ENCODE data around the gene UNC5CL. TPM values are rescaled to one million over a fixed set of nuclear protein-coding genes. Genes with fewer than 3 reads are reported as not detected.

The UNC5CL gene
- total RNA-seq, 1 donor from 2014 or later: 1.6 TPM

DNA sequence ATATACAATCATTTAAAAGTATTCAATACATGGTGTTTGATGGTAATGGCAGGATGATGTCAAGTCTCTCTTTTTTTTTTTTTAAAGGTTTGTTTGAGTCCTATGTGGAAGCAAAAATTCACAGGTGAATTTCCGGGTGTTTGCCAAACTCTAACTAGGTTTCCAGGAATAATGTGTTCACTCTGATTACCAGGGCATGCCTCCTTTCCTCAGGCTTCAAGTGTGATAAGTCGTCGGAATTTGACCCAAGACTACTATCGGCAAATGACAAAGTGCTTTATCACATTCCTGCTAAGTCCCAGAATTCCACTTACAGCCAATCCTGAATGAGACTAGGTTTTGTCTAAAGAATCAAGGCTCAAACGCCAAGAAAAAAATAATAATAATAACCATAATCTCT lies 25.8 kb upstream of the UNC5CL start:
- DNase-seq (ENCODE audit: low spot score): no peak

DNA sequence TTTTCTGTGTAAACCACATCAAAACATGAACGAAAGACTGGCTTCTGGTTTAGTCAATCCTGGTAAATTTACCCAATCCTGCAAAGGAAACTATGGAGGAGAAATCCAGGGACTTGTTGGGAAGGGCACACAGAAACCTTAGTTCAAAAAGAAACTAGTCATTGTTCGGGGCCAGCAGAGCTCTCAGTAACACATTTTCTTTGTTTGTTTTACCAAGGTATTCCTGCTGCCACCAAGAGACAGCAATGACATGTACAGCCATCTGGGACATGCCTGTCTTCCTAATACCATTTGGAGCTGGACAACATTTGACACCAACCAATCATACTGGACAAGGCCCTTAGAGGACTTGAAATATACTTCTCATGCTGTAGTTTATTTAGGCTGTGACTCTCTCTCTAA lies 24.9 kb upstream of the UNC5CL start:
- DNase-seq (ENCODE audit: low spot score): no peak

DNA sequence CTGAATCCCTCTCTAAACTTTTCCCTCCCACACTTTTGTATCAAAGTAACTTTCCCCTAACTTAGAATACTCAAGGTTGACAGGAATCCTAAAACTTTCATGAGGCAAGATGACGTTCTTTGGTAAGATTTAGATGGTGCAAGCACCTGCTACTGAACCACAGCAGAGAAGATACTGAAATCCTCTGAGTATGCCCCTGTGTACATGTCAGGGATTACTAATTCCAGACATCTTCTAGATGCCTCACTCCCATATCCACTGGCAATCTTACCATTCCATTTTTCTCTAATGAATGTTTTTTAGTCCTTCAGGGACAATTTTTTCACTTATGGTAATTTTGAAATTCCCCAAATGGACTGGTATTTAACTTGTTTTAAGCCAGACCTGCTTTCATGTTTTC lies 23.0 kb upstream of the UNC5CL start:
- DNase-seq (ENCODE audit: low spot score): no peak

DNA sequence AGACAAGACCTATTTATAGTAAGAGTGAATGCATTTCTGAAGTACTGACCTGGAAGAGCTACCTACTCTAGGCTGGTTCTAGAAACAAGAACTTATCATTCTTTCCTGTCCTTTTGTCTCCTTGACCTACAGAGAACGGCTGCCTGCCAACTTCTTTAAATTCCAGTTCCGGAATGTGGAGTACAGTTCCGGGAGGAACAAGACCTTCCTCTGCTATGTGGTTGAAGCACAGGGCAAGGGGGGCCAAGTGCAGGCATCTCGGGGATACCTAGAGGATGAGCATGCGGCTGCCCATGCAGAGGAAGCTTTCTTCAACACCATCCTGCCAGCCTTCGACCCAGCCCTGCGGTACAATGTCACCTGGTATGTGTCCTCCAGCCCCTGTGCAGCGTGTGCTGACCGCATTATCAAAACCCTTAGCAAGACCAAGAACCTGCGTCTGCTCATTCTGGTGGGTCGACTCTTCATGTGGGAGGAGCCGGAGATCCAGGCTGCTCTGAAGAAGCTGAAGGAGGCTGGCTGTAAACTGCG lies 22.2 kb upstream of the UNC5CL start:
- no peak for DNase-seq (ENCODE audit: low spot score)

DNA sequence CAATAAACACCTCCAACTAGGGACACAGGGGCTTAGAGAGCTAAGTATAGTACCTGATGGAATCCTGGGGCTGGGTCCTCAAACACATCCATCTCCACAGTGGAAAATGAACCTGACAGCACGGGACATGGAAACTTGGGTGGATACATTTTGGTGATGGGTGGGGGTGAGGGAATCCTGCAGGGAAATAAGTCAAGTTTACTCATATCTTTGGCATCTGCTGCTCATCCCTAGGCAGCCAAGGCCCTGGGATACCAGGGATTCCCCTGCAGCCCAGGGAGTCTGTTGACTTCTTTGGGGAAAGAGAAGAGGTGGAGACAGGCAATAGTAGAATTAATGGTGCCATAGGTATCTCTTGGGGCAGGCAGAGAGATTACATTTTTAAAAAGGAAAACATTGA lies 20.5 kb upstream of the UNC5CL start:
- DNase-seq (ENCODE audit: low spot score): no peak

DNA sequence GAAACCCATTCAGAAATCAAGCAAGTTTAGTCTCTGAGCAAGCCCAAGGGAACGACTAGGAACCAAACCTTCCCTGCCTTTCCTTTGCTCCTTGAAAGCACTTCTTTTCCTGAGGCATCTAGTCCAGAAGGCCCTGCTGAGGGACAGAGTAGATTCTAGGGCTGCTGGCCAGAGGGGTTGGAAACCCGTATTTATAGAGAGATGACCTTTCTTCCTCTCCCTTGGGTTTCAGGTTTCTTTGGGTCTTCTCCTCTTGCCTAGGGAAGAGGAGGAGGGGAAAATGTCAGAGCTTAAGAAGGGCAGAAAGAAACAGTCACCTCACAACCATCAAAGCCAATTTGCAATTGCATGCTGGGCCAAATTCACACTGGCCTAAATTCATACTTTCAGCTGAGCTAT lies 19.8 kb upstream of the UNC5CL start:
- DNase-seq (ENCODE audit: low spot score): no peak

DNA sequence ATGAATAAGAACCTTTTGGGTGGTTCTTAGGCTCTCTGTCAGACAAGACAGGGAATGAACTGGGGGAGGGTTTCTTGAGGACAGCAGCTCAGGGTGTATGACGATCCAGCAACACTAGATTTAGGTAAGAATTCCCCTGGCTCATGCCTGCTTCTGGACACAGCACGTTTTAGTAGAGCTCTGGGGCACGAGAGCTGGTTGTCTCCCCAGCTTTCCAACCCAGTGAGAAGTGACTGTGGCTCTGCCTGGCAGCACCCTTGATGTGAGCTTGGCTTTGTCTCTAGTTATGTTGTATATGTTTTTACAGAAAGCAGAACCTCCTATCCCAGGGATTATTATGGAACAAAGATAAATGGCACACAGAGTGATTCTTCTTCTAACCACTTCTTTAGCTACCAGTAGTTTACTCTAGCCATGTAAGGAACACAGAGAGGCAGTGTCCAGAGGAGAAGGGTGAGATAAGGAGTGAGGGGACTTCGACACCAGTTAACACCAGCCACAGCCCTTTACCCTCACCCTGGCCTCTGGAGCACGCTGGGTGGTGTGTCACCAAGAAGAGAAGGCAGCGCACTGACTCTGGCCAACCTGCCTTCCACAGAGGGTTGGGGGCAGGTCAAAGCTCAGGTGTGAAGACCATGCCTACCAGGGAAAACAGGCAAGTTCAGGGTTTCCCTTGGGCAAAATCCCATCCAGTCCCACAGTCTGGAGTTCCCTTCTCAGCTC lies 17.9 kb upstream of the UNC5CL start:
- no peak for DNase-seq (ENCODE audit: low spot score)

DNA sequence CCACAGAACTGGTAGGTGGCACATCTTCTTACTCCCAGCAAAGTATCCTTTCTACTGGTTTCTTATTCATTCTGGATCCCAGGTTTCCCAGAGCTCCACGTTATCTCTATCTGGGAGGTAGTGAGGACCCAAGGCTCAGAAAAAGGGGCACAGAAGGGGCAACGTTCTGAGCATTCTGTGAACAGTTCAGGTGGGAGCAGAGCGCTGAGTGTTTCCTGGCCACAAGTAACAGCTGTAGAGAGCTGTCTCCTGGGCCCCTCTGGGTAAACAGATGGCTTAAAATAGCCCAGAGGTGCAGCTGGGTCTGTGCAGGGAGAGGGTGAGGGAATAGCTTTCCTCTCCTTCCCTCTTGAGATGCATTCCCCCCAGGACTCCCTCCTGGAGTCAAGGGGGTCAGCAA lies 16.1 kb upstream of the UNC5CL start:
- no peak for DNase-seq (ENCODE audit: low spot score)

DNA sequence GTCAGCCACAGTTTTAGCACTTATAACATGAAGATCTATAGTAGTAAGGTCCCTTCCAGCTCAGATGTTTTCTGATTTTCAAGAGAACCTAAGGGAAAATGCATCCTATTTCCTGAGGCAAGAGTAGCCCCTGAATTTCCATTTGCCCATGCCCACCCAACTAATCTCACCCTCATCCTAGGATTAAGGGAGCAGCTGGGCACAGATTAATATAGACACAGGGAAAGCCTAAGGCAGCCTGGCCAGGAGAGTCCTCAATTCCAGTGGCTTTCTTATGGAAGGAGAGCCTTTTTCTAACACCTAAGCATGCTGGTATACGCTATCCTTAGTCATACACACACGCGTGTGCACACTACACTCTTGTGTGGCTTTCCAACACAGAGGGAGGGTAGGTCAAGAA lies 15.5 kb upstream of the UNC5CL start:
- no peak for DNase-seq (ENCODE audit: low spot score)

DNA sequence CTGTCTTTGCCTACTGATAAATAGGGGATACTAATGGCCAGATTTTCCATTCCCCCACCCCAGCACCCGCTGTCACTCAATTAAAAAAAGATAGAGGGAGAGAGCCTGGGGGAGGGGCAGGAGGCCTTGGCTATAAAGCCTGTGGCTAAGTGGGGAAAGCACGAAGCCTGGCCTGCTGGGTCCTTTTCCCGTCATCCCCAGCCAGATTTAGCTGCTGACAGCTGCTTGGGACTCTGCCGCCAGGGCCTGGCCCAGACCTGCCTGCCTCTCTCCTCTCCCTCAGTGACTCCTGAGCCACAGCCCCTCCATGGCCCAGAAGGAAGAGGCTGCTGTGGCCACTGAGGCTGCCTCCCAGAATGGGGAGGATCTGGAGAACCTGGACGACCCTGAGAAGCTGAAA lies 14.0 kb upstream of the UNC5CL start, which contains the start of gene APOBEC2:
APOBEC2 (plus strand) TSS at position 162 of the 400 bp plus-strand sequence; CDS start at position 308, 146 bp downstream.
- DNase-seq (ENCODE audit: low spot score): no peak

DNA sequence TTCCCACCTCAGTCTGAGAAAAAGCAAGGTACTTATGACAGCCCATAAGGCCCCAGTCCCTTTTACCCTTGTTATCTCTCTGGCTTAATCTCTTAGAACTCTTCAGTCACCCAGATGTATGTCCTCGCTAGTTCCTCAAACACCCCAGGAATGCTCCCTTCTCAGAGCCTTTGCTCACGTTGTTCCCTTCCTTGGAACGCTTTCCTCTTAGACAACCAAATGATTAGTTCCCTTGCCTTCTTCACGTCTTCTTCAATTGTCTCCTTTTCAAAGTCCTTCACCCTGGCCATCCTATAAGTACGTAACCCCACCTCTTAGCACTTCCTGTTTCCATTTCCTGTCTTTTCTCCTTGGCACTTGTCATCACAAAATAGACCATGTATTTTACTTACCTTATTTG lies 12.9 kb upstream of the UNC5CL start:
- no peak for DNase-seq (ENCODE audit: low spot score)

DNA sequence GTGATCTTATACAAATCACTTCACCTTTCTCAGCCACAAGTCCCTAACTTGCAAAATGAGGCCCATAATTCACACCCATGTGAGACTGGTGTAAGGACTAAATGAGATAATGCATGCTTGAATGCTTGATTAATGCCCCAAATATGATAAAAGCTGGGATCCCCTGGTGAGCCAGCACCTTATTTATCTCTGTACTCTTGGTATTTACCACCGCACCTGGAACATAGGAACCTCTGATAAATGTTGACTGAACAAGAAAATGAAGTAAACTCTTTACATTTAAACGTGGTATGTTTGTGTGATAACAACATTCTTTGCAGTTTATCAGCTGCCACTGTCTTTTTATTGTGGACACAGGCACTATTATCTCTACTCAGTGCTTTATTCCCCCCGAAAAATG lies 11.5 kb upstream of the UNC5CL start:
- no peak for DNase-seq (ENCODE audit: low spot score)

DNA sequence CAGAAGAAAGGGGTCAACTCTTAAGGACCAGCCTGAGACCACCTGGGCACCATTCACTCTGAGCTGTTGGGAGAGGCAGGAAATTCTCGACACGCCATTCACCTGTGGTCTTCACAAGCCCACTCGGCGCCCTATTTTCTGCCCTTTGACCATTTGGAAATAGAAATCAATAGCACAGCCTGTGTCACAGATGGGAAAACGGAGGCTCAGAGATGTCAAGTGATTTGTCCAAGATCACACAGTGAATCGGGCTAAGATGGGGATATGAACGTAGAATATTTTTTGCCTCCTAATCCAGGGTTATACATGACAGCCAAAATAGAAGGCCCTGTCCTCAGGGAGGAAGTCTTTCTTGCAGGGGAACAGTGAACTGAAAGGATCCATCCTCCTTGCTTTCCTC lies 10.9 kb upstream of the UNC5CL start:
- no peak for DNase-seq (ENCODE audit: low spot score)

DNA sequence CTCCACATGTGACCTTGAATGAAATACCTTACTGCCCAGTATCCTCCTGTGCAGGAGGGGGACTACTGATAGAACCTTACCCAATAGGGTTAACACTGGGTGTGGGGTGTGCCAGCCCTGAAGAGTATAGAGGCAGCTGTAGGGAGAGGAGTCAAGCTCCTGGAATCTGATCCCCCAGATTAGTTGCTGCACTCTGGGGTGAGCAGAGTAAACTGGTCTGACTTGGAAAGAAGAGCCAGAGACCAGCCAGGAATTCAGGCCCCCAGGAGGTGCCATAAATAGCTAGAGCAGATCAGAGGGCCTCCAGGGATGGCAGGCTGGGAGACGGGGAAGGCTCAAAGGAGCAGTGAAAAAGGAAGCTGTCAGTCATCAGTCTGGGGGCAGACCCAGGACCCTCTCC lies 10.5 kb upstream of the UNC5CL start:
- no peak for DNase-seq (ENCODE audit: low spot score)

DNA sequence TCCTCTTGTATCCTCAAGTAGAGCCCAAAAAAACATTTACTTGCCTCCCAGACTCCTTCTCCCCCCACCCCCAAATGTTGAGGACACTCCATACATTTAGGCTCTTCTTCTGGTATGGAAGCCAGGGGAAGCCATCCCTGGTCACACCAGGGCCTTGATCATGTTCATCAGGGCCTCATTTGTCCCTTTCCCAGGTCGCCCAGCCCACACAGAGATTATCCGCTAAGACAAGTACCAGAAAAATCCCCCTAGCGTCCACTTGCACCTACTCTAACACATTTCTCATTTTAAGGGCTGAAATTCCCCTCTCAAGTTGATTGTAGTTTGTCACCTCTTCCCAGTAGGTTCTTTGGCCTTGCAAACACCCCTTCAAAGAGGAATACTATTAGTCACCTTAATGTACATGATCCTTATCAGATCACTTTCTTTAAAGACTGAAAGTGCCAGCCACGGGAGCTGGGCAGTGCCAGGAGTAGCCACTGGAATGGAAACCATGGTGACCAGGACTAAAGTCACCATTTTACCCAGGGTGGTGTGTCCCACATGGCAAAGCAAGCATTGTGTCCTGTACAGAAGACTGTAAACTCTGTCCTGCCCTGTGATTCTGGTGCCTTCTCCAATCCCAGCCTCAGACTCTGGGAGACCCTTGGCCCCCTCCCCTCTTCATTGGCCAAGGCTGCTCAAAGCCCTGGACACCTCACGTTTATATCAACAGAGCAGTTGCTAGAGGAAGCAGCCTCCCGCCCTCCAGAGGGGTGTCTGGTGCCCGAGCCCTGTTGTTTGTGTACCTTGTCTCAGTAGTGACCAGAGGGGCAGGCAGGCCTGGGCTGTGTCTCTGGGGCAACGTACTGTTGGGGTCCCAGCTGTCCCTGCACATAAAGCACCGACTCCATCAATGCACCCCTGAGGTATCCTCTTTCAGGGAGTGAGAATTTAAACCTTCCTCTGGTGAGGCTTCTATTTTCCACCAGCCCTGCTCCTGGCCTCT lies 9.0 kb upstream of the UNC5CL start:
- DNase-seq (ENCODE audit: low spot score): no peak

DNA sequence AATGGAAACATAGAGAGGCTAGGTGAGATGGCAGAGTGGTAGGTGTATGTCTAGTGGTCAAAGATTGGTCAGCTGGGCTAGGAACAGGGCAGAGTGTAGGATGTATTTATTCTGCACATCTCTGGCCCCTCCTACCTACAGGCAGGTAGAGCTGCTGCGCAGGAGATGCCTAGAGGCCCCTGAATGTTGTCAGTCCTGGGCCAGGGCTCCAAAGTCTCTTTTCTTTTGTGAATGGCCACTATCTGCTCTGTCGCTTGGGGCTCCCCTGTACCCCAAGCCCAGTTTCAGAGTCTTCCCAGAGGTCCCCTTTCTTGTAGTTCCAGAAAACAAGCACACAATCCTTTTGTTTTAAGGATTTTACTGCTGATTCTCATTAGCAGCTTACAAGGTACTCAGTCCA lies 8.3 kb upstream of the UNC5CL start:
- no peak for DNase-seq (ENCODE audit: low spot score)

DNA sequence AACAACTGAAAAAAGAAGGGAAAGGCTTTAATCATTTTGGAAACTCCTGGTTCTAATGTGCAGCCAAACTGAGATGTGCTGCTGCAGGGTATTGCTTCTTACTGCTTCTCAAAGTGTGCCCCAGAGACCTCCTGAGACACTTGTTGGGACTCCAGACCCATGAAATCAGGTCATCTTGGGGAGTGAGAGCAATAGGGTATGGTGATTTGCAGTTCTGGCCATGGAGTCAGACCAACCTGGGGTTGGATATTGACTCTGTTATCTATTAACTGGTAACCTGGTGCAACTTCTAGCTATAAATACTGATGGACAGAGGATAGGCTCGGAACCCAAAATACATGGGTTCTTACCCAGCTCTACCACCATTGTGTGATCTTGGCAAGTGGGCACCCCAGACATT lies 7.1 kb upstream of the UNC5CL start:
- no peak for DNase-seq (ENCODE audit: low spot score)

DNA sequence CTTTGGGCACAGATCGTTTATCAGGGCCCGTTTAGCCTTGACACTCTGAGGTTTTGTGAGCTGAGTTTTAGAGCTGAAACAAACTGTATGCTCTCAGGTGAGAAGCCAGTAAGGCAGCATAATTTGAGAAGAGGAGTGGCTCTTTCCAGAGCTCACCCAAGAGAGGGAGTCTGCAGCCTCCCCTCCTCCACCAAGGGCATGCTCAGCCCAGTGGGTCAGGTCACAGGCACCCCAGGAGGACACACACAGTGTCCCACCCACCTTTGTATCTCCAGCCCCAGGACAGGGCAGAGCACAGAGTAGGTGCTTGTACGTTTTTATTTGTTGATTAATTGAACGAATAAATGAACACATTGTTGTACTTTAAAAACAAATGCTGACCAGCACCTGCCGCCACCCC lies 6.6 kb upstream of the UNC5CL start:
- no peak for DNase-seq (ENCODE audit: low spot score)

DNA sequence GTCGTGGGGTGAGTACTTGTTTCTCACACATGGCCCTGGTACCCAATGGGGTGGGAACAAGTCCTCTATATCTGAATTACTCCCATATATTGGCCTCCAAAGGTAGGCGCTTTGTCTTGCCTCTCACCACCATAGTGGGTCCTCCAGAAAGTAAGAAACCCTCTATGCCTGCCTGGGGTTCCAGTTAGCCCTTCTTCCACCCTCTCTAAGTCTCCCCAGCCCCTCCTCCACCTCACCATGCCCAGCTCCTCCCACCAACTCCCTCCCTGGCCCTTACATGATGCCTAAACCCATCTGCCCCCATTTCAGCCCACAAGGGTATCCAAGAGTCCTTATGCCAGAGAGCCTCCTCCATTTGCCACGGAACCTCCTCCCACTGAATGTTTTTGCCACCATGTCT lies 4.1 kb upstream of the UNC5CL start:
- no peak for DNase-seq (ENCODE audit: low spot score)

DNA sequence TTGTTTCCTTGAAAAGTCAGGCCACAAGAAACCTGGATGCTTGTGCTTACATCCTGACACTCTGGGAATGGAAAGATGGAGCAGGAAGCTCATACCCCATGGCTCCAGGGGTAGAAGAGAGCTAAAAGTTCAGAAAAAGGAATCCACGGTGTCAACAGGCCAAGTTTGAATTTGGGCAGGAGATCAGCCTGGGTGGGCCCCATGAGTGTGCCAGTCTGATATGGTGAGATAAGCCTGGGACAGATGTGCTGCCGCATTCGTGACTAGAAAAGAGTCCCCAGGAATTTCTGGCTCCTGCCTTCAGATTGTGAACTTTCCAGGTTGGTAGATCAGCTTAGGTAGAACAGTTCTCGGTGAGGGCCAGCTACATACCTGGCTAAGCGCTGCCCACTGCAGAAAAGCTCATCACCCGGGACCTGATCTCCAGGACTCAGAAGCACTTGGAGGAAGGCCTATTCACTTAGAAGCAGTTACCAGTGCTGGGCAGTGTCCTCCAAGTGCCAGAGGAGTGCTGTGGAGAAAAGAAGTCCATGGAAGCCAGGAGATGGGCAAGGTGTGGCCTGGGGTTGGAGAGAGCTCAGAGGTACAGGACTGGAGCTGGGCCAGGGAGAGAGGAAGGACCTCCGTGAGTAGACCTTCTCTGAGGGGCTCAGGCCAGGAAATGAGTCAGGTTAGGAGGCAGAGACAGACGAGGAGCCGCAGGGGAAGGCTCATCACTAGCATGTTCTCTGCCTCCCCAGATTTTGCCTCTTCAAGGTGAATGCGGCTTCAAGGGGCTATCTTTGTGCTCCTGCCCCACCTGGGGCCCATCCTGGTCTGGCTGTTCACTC lies 3.4 kb upstream of the UNC5CL start, which contains the start of gene TSPO2:
TSPO2 (plus strand) TSS at position 242 of the 830 bp plus-strand sequence; CDS start at position 761, 519 bp downstream.
- no peak for DNase-seq (ENCODE audit: low spot score)

DNA sequence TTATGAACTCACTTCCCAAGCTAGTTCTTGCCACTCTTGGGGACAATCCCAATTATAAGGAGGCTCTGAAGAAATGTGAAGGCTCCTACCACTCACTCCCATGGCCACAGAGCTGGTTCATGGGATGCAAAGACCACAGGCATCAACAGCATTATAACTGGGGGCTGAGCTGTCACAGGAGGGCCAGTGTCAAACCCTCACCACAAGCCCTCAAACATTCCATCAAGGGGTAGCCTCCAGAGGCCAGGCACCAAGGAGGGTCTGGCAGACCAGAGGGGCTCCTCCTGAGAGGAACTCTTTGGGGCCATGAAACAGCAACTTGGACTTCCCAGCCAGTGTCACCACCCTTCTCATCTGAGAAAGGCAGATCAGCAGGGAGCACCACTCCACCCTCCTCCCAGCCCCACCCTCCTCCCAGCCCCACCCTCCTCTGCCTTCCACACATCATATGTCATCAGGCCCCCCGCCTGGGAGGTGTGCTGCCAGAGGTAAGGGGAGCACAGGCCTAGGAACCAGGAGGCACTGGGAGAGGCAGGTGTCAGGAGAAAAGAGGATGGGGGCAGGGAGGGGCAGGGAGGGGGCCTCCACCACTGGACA lies 2.0 kb upstream of the UNC5CL start:
- no peak for DNase-seq (ENCODE audit: low spot score)
